ENCODE results near the gene ITSN1.

- no peak for TF ChIP-seq CTCF (IDR thresholded peaks at IDR 0.05)
- no peak for TF ChIP-seq POLR2A (IDR thresholded peaks at IDR 0.05)
These were observed 254.8 kb downstream of the ITSN1 start for GRCh38 chr21:33897098-33897497.
